ENCODE data around the gene UST. TPM values are rescaled to one million over a fixed set of nuclear protein-coding genes. Genes with fewer than 3 reads are reported as not detected.
"Not testable (repeated sequence)": the region's sequence is repeated elsewhere in the genome, so short reads cannot be mapped to it uniquely, and the experiment has no call there.

UST gene
- total RNA-seq, 1 experiment from 2014 or later: 14.0 TPM

GRCh38 chr6:149001422-149001821 lies 254.6 kb downstream of the UST start:
- DNase-seq (ENCODE audit: low read depth): no peak

- no peak for DNase-seq (ENCODE audit: low read depth)
These were observed 256.7 kb downstream of the UST start for GRCh38 chr6:149003560-149003959.

DNA sequence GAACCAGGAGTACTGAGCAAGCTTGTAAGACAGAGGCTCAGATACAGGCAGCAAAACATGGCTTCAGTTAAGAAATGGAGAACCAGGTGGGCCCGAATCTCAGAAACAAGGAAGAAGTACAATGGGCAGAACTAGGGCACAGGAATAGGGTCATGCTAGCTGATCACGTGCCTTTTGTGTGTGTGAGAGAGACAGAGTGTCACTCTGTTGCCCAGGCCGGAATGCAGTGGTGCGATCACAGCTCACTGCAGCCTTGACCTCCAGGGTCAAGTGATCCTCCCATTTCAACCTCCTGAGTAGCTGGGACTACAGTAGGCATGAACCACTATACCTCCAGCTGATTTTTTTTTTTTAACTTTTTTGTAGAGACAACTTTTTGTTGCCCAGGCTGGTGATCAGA lies 257.8 kb downstream of the UST start:
- no peak for DNase-seq (ENCODE audit: low read depth)

GRCh38 chr6:149006236-149006635 lies 259.4 kb downstream of the UST start:
- DNase-seq (ENCODE audit: low read depth): not testable (repeated sequence)

GRCh38 chr6:149006671-149007070 lies 259.8 kb downstream of the UST start:
- DNase-seq (ENCODE audit: low read depth): no peak

DNA sequence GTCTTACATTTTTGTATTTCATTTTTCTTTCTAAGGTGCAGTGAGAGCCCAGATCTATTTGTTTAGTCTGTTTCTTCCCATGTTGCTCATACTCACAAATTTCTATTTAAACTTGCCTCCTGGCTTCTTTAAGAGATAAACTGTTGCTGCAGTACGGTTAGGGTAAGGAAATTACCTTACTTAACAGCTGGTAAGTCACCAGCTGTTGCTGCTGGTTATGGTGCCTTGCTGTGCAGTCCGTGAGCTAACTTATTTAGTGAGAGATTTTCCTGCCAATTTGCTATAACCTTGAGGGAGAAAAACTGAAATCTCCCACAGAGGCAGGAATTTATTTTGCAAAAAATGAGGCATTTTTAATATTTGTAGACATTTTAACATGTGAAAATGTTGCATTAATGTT lies 261.0 kb downstream of the UST start:
- DNase-seq (ENCODE audit: low read depth): no peak

DNA sequence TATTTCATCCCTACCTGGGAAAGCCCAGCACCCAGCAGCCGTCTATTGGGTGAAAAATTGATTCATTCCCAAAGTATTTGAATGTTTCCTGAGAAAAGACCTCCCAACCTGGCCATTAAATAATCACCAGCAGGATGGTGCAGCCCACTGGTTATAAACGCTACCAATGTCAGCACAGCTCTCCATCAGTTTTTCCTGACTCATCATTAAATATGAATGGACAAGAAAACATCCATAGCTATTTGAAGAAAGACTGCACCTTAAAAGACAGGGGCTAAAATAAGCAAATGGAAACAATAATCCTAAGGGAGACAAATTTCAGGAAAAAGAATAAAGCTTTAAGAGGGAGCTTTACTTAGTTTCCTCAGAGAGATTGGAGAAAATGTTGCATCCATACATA lies 261.9 kb downstream of the UST start:
- no peak for DNase-seq (ENCODE audit: low read depth)

DNA sequence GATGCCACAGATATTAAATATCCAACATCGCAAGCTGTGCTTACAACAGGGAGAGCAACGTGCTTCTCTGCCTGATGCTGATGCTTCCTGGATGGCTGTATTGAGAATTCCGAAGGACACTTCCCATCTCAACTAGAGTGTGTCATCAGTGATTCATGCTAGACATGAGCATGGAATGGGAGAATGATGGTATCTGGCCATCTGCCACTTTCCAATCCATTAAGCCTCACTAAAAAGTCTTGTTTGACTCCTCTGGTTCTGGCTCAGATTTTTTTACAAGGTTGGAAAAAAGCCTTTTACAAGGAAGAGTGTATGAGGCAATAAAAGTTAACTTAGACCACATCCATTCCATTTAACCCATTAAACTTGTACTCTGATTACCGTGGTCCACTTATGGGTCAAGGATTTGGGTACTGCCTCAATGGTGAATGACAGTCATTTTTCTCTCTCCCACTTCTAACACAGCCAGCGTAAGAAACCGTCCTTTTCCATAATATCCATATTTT lies 265.3 kb downstream of the UST start:
- DNase-seq (ENCODE audit: low read depth): peak; percentile 94

- no peak for DNase-seq (ENCODE audit: low read depth)
These were observed 266.9 kb downstream of the UST start for GRCh38 chr6:149013586-149014344.

- DNase-seq (ENCODE audit: low read depth): peak; percentile 81
These were observed 268.1 kb downstream of the UST start for GRCh38 chr6:149014631-149015534.

- DNase-seq (ENCODE audit: low read depth): peak; percentile 29
These were observed 269.0 kb downstream of the UST start for GRCh38 chr6:149015535-149016525.

DNA sequence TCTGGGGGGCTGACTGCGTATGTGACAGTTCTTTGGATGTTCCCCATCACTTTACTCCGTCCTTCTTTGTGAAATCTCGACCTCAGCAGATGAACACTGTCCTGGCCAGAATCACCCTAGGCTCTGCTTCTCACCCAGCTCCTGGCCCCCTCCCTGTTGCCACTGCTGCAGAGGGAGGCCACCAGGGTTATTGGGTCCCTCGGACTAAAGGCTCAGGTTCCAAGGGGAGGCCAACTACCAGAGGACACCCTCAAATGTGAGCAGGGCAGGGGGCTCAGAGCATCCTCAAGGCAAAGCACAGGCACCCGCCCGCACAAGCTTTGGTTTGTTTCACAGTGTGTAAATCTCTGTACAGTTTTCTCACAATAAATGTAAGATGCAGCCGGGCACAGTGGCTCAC lies 269.9 kb downstream of the UST start:
- no peak for DNase-seq (ENCODE audit: low read depth)

- no peak for DNase-seq (ENCODE audit: low read depth)
These were observed 273.5 kb downstream of the UST start for GRCh38 chr6:149020319-149020718.

DNA sequence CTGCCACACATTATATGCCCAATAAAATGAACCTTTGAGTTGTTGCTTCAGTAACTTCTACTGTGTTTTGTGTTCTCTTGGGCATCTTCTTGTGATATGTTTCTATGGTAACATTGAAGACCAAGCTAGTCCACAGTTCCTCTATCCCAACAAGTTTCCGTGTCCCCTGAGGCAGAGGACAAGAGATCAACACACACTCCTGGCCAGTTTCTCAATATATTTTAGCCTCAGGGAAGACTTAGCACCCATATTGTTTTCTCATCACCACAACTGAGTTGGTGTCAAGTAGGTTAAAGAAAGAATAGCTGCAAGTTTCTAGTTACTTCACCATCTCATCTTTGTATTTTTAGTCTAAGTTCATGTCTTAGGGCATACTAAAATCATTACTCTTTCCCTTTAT lies 277.5 kb downstream of the UST start:
- no peak for DNase-seq (ENCODE audit: low read depth)

DNA sequence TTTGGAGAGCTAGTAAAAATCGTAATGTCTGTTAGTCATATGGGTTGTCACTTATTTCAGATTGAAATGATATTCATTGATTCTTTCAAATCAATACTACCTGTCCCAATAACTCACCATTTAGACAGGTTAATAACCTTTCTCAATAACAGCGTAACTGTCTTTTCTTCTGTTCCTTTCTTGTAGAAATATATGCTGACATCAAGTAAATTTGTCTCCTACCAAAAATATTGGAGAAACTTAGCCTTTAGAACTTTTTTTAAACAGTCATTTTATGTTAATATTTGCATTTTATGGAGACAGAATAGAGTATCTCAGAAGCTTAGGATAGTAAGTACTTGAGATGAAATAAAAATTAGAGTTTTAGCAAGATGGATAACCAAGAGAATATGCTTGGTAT lies 278.2 kb downstream of the UST start:
- DNase-seq (ENCODE audit: low read depth): no peak

GRCh38 chr6:149026530-149026942 lies 279.7 kb downstream of the UST start:
- peak; percentile 83 for DNase-seq (ENCODE audit: low read depth)

DNA sequence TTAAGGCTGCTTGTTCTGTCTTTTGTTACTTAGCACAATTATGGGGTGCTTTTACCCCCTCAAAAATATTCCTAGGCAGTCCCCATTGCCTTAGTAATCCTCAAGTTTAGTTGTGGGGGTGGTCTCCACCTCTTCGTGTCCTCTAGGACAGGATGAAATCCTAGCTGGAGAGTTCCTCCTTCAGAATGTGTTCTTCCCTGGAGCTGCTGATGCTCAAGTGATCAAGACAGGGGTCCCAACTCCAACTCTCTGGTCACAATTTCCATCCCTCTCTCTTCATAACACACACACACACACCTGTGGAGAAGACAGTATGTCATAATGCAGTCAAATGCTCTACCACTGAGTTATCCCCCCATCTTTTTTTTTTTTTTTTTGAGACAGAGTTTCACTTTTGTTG lies 280.7 kb downstream of the UST start:
- no peak for DNase-seq (ENCODE audit: low read depth)

GRCh38 chr6:149028767-149029405 lies 282.1 kb downstream of the UST start:
- DNase-seq (ENCODE audit: low read depth): peak; percentile 65

DNA sequence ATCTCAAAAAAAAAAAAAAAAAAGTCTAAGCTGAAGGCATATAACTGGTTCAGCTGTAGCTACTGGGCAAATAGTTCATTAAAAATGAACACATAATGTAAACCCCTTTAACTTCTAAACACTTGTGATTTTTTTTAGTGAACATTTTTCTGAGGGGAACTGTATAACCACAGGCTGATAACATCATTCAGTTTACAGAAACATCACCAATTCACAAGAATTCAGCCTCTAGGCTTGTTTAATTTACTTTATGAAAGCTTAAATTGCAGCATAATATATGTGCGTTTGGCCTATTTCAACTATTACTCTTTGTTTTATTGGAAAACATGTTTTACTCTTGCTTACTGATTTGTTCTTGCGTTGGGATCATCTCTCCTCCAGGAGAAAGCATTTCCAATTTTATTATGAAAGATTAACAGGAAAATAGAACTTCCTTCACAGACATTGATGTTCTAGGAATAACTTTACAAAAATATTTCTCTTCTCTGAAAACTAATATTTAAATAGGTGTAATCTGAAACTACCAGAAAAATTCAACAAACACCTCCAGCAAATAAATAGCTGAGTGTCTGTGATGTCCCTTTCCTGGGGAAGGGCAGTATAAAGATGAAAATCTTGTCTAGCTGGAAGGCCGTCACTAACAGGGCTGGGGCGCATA lies 284.5 kb downstream of the UST start:
- DNase-seq (ENCODE audit: low read depth): no peak
